NCI-H345 (cell line): Measurements from ENCODE around the gene FBXW11.
"Not testable (repeated sequence)": the region's sequence is repeated elsewhere in the genome, so short reads cannot be mapped to it uniquely, and the experiment has no call there.

Experiments
- DNase-seq: peaks from one replicate; lab custom pipeline; 2025; lab: John Stamatoyannopoulos, UW

The FBXW11 gene

GRCh38 chr5:171953860-171954701, 52.4 kb downstream of the FBXW11 start:
- no peak for DNase-seq

GRCh38 chr5:171952021-171952420, 54.4 kb downstream of the FBXW11 start:
- DNase-seq, result no peak

DNA sequence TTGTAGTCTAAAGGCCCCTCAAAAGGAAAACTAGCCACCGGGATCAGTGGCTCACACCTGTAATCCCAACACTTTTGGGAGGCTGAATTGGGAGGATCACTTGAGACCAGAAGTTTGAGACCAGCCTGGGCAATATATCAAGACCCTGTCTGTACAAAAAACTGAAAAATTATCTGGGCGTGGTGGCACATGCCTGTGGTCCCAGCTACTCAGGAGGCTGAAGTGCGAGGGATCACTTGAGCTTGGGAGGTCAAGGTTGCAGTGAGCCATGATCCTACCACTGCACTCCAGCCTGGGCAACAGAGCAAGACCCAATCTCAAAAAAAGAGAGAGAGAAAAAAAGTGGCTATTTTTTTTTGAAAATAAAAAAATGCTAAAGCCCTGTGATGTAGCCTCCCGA, 55.2 kb downstream of the FBXW11 start:
- DNase-seq, result no peak

- DNase-seq, result no peak
Measured at GRCh38 chr5:171946000-171946781, 60.2 kb downstream of the FBXW11 start.

GRCh38 chr5:171945476-171945875, 61.0 kb downstream of the FBXW11 start:
- no peak for DNase-seq

DNA sequence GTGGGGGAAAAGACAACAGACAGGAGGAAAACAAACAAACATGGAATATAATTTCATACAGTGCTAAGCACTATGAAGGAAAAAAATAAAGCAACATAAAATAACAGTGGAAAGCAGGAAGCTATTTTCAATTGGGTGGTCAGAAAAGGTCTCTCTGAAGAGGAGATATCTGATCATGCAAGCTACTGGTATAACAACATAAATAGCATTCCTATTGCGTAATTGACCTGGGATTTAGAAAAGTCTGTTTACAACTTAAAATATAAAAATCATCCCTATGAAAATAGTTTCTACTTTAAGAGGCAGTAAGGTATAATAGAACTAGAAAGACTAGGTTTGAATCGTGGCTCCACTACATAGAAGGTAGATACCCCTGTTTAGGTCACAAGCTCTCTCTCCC, 61.4 kb downstream of the FBXW11 start:
- DNase-seq, result no peak

- not testable (repeated sequence) for DNase-seq
Measured at GRCh38 chr5:171942112-171942516, 64.3 kb downstream of the FBXW11 start.

DNA sequence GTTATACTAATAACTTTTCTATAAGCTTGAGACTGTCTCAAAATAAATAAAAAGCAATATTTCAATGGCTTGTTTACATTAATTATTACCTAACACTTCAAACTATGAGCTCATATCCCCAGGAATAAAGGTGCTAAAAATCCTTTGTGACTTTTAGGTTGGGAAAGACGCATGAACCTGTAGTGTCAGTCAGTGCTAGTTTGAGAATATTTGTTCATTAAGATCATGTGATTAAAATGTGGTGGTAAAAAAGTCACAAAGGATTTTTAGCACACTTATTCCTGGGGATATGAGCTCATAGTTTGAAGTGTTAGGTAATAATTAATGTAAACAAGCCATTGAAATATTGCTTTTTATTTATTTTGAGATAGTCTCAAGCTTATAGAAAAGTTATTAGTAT, 64.8 kb downstream of the FBXW11 start:
- not testable (repeated sequence) for DNase-seq

GRCh38 chr5:171941275-171941674, 65.2 kb downstream of the FBXW11 start:
- not testable (repeated sequence) for DNase-seq

DNA sequence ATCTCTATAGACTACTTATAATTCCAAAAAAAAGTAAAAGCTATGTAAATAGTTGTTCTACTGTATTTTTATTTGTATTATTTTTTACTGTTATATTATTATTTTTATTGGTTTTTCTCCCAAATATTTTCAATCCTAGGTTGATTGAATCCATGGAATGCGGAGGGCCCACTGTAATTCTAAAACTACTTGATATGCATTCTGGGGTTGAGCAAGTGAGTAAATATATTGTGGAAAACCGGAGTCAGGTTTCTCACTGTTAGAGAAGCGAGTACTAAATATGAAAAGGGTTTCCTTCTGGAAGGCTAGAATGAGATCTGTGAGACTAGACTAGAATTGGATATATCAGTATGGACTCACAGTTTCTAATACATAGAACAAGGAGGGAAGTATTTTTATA, 66.5 kb downstream of the FBXW11 start:
- no peak for DNase-seq

- DNase-seq, result no peak
Measured at GRCh38 chr5:171938358-171938757, 68.1 kb downstream of the FBXW11 start.

- no peak for DNase-seq
Measured at GRCh38 chr5:171937351-171937750, 69.1 kb downstream of the FBXW11 start.

DNA sequence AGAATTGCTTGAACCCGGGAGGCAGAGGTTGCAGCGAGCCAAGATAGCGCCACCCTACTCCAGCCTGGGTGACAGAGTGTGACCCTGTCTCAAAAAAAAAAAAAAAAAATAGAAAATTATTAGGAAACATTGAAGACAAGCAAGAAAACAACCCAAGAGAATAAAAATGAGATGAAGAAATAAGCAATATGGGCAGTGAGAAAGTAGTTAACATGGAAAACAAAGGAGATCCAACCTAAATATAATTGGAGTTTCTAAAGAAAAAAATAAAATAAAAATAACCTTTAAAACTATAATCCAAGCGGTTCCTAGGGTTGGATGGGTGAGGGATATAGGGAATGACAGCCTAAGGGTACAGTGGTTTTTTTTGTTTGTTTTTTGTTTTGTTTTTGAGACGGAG, 71.9 kb downstream of the FBXW11 start:
- no peak for DNase-seq

DNA sequence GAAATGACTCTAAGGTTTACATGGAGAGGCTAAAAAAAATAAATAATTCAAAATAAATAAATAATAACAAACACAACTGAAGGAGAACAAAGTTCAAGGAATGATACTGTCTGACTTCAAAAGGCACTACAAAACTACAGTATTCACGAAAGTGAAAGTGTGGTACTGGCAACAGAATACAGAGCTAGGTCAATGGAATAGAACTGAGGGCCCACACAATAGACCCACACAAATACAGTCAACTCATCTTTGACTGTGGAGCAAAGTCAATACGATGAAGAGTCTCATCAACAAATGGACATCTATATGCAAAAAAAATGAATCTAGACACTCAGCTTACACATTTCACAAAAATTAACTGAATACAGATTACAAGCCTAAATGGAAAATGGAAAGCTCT, 75.3 kb downstream of the FBXW11 start:
- no peak for DNase-seq

DNA sequence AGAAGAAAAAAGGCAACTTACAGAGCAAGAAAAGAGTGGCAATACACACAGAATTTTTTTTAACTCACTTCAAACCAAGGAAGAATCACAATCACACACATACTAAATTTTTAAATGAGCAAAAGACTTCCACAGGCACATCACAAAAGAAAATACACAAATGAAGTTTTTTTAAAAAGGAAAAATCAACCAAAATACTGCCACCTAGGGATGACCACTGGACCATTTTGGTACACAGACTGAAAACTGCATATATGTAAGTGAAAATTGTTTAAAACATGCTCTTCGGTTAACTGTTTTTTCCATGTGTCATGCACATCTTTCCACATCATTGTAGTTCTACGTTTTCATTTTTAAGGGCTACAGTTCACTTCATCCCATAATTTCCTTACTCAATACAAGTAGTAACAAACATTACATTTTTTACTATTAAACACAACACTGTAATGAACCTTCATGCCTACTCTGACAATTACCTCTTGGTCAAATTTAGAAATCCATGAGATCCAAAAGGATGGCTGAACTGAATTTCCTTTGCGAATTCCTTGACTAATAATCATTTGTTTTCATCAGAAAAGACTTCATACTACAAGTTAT, 79.0 kb downstream of the FBXW11 start:
- no peak for DNase-seq

- DNase-seq, result no peak
Measured at GRCh38 chr5:171926311-171926710, 80.1 kb downstream of the FBXW11 start.

DNA sequence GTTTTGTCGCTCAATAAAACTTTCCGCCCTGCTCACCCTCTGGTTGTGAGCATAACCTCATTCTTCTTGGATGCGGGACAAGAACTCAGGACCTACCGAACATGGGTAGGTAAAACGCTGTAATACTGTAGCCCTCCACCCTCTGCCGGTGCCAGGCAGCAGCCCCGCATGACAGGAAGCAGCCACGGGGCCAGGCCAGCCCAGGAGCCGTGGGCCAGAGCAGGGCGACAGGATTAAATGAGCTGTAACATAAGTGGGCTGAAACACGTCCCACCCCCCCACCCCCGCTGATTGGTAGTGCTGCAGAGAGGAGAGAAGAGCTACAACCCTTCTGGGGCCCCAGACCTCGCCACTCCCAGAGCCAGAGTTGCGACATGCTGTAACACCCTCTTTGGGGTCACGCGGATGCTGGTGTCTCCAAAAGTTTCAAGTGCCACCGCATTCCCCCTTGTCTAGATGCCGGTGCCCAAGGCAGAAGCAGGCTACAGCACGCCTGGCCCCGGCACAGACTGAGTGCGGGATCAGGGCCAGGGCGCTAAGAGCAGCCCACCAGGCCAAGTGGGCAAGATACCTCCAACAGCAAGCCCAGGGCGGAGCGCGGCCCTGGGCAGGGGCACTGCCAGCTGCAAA, 81.8 kb downstream of the FBXW11 start:
- DNase-seq, result no peak

DNA sequence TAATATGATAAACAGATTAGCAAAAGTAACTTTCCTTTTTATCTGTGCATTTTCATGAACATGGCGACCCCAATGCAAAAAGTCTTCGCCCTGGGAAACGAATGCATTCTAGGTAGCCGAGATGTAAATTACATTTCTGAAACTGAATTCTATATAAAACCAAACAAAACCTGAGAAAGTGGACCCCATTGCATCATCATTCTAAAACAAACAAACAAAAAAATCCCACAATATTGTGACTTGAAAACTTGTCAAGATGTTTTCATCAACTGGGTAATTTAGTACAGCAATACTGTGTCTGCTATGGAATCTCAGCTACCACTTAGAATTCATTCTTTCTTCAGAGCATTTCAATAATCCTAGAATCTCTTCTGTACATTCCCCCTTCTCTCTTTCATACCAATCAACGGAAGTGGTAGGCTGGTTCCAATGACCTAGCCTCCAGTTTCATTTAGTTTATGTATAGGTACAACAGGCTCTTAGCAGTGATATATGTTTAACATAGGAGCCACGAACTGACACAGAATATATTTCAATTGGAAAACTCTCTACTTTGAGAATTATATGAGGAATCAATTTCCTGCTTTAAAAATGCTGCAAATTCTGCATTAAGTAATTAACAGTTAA, 85.6 kb downstream of the FBXW11 start:
- no peak for DNase-seq

DNA sequence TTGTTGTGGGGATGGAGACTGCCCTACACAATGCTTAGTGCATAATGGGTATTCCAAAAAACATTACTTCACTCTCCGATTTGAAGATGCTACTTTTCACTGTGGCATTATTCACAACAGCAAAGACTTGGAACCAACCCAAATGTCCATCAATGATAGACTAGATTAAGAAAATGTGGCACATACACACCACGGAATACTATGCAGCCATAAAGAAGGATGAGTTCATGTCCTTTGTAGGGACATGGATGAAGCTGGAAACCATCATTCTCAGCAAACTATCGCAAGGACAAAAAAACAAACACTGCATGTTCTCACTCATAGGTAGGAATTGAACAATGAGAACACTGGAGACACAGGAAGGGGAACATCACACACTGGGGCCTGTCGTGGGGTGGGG, 90.7 kb downstream of the FBXW11 start:
- not testable (repeated sequence) for DNase-seq

DNA sequence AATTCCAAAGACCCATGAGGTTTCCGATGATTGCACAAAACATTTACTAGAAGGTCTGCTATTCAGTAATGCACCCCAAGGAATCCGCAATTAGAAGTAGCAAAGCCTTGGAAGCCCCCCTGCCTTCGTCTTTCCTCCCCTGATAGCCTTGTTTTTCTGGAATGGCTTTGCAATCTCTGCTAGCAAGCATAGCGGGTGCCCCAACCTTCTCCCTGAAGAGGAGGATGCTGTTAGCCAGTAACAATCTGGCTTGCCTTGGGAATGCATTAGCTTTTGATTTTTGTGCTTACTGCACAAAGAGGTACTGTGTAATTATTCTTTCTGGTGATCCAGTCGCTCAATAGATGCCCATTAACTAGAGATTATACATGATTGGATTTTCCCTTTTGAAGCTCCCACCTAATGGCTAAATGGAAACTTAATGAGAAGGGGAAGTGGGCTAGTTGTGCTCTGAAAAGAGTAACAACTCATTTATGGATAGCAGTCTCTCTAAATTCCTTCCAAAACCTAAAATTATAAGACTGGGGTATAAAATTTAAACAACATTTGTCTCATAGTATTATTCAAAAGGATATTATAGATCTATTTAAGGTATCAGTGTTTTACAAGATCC, 91.6 kb downstream of the FBXW11 start:
- DNase-seq, result no peak

- no peak for DNase-seq
Measured at GRCh38 chr5:171913987-171914273, 92.5 kb downstream of the FBXW11 start.

DNA sequence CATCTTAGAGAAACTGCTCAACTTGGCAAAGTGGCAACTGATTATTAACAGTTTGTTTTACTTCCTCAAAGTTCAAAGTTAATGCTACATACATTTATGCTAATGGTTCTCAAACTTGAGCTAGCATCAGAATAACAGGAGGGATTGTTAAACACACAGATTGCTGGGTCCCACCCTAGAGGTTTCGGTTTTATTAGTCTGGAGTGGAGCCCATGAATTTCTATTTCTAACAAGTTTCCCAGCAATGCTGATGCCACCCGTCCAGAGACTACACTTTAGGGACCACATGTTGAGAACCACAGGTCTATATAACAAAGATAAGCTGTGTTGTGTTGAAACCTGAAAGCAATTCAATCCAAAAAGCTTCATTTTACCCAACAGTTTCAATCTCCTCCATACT, 95.3 kb downstream of the FBXW11 start:
- no peak for DNase-seq
